ENCODE data around the gene ZFX.

DNA sequence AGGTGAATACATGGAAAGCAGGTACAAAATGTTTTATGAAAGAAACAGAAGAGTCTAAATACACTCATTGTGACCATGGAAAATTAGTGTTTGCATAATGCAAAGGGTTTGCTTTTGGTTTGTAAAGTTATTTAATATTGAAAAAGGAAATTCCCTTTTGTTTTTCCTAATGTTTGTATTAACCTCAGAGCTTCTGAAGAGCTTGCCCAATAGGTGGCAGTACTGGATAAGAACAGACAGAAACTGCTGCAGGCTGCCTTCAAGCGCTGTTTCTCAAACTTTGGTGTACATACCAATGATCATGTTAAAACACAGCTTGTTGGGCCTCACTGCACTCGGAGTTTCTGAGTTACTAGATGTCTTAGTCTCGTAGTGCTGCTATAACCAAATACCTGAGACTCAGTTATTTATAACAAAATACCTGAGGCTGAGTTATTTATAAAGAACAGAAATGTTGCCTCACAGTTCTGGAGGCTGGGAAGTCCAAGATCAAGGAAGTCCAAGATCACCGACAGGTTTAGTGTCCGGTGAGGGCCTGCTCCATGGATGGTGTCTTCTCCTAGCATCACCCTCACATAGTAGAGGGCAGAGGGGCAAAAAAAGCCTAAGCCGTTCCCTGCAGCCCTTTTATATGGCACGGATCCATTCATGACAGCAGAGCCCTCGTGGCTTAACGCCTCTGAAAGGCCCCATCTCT, 110.2 kb downstream of the ZFX start:
- TF ChIP-seq, protein P1, sequence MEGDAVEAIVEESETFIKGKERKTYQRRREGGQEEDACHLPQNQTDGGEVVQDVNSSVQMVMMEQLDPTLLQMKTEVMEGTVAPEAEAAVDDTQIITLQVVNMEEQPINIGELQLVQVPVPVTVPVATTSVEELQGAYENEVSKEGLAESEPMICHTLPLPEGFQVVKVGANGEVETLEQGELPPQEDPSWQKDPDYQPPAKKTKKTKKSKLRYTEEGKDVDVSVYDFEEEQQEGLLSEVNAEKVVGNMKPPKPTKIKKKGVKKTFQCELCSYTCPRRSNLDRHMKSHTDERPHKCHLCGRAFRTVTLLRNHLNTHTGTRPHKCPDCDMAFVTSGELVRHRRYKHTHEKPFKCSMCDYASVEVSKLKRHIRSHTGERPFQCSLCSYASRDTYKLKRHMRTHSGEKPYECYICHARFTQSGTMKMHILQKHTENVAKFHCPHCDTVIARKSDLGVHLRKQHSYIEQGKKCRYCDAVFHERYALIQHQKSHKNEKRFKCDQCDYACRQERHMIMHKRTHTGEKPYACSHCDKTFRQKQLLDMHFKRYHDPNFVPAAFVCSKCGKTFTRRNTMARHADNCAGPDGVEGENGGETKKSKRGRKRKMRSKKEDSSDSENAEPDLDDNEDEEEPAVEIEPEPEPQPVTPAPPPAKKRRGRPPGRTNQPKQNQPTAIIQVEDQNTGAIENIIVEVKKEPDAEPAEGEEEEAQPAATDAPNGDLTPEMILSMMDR (IDR thresholded peaks at IDR 0.05 in 4 of 5, conservative IDR thresholded peaks at IDR 0.05 in 1 of 5): peak in 2 of 5 experiments; percentile 12 to 44
- TF ChIP-seq POLR2A (IDR thresholded peaks at IDR 0.05): no peak
